ENCODE data around the gene SKA2. TPM values are rescaled to one million over a fixed set of nuclear protein-coding genes. Genes with fewer than 3 reads are reported as not detected.

SKA2 gene
- total and polyA plus RNA-seq, 2 donors (not counting 3 experiments of a cell fraction or from before 2014, with no cell fraction given): 12.9 to 79.6 TPM

DNA sequence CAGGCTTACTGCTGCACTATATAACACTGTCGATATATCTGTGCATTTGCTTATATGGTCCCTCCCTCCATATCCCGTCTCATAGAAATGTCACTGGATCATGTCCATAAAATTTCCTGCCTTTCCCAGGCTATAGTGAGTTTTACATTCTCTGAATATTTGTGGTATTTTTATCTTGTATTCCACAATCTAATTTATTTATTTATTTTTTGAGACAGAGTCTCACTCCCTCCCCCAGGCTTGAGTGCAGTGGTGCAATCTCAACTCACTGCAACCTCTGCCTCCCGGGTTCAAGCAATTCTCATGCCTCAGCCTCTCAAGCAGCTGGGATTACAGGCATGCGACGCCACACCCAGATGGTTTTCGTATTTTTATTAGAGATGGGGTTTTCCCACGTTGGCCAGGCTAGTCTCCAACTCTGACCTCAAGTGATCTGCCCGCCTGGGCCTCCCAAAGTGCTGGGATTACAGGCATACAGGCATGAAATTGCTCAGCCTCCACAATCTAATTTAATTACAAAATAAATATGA, 61.2 kb downstream of the SKA2 start:
- Histone ChIP-seq H3K4me2 (ENCODE audit: insufficient read depth, low read length) (peak overlapping the region; percentile 81), H4K20me1 (replicated peaks; ENCODE audit: control insufficient read depth, extremely low read depth, insufficient read depth, low read length) (no peaks in the 10 kb centered on the region), H3K9ac (replicated peaks; ENCODE audit: extremely low read depth, insufficient read depth, low read length) (peak overlapping the region; percentile 59), H3K79me2 (ENCODE audit: control insufficient read depth, insufficient read depth, low read length) (peaks cover 43% of the 10 kb centered on the region), H3K9me3 (replicated peaks; ENCODE audit: control insufficient read depth, insufficient read depth, low read length) (no peaks in the 10 kb centered on the region), H3K9me1 (replicated peaks; ENCODE audit: control insufficient read depth, extremely low read depth, insufficient read depth, low read length) (no peaks in the 10 kb centered on the region), H3K36me3 (ENCODE audit: control insufficient read depth in 2 of 2, extremely low read depth in 1 of 2, insufficient read depth in 2 of 2, low read length in 2 of 2) (peaks cover 0 to 5% of the 10 kb centered on the region in 2 experiments), H3K27ac (ENCODE audit: insufficient read depth, low read depth, low read length) (peak overlapping the region; percentile 83), H2AFZ (ENCODE audit: low read depth, low read length) (peak overlapping the region; percentile 66), H3K27me3 (ENCODE audit: control insufficient read depth in 2 of 2, insufficient read depth in 2 of 2, low read length in 2 of 2) (no peaks in the 10 kb centered on the region), H3K4me1 (ENCODE audit: control insufficient read depth, extremely low read depth, insufficient read depth, low read length) (peaks cover 27% of the 10 kb centered on the region), H3K4me3 (replicated peaks in 1 of 3; ENCODE audit: insufficient read depth in 1 of 3, low read depth in 1 of 3, low read length in 3 of 3) (peak overlapping the region in 1 of 3 experiments; percentile 25)
- TF ChIP-seq MYC (IDR thresholded peaks at IDR 0.05; ENCODE audit: low read depth, low read length) (no peak), JUN (IDR thresholded peaks at IDR 0.05; ENCODE audit: borderline replicate concordance, insufficient read depth, insufficient read length, low read depth) (peak; percentile 38), GATA2 (IDR thresholded peaks at IDR 0.05; ENCODE audit: insufficient read depth, insufficient read length, low read depth, low read length) (peak; percentile 65), EZH2 (IDR thresholded peaks at IDR 0.05; ENCODE audit: borderline replicate concordance, low read depth, low read length, severe bottlenecking) (no peak), FOS (IDR thresholded peaks at IDR 0.05; ENCODE audit: borderline replicate concordance, insufficient read depth, low read length) (peak; percentile 41), MAX (IDR thresholded peaks at IDR 0.05; ENCODE audit: insufficient read depth, insufficient read length) (no peak), POLR2AphosphoS5 (IDR thresholded peaks at IDR 0.05; ENCODE audit: insufficient read depth, low read depth, low read length) (peak; percentile 52)
- FAIRE-seq: peak; percentile 56
- no TSS peak for BruUV-seq (replicated peaks)
- POLR2A ChIA-PET: no interaction called here
- peak; percentile 93 for DNase-seq (ENCODE audit: low read depth, low spot score)
- CTCF ChIA-PET: interaction anchor here (1.0 to 1.5 kb wide), 3 partner anchors 13 to 36 kb away, joined by 3 to 5 read pairs (median 3); partner anchors contain the start of gene TRIM37
- dilution Hi-C loops (cut with MboI; ENCODE audit: extremely low pct_ligation_motif_present, low sequenced_read_pairs) (no loop called here), intact Hi-C loops (cut with micrococcal nuclease) (loop anchor here (1.0 to 5.0 kb wide), 4 partner anchors 13 to 576 kb away; partner anchors contain the start of gene TRIM37)
